Measurements from ENCODE around the gene ZNHIT2.

Gene ZNHIT2

GRCh38 chr11:65131417-65131776 is 13.9 kb upstream of the ZNHIT2 start:
- Histone ChIP-seq H3K9ac (peak overlapping the region; percentile 88 to 100 (median 96); a peak in 20 of 22 replicates), H3K9me3 (replicated peaks in 1 of 11) (no peaks in the 10 kb centered on the region), H3K4me1 (peaks cover 35 to 63% (median 55%) of the 10 kb centered on the region in 10 experiments), H3K36me3 (peaks cover 53 to 63% (median 58%) of the 10 kb centered on the region in 11 experiments), H3K4me3 (peak overlapping the region in 6 of 10 experiments; percentile 22 to 98 (median 90); a peak in 8 of 20 replicates), H3K27ac (peak overlapping the region in 6 of 11 experiments; percentile 96 to 98 (median 97); a peak in 11 of 22 replicates), H3K4me2 (peak overlapping the region; percentile 86 to 100 (median 97); a peak in 21 of 22 replicates), H4K20me1 (peaks cover 29 to 74% (median 49%) of the 10 kb centered on the region in 11 experiments; a peak in 20 of 22 replicates), H3K27me3 (no peaks in the 10 kb centered on the region)
- no peak for TF ChIP-seq Cebpa-rat (IDR thresholded peaks at IDR 0.05)

- H3K27ac ChIP-seq: peak overlapping the region in 5 of 11 experiments; percentile 12 to 98 (median 96); a peak in 8 of 22 replicates
- peaks cover 29 to 76% (median 49%) of the 10 kb centered on the region in 11 experiments; a peak in 20 of 22 replicates for H4K20me1 ChIP-seq
- peaks cover 33 to 57% (median 50%) of the 10 kb centered on the region in 10 experiments for H3K4me1 ChIP-seq
- no peaks in the 10 kb centered on the region for H3K27me3 ChIP-seq
- peak overlapping the region; percentile 88 to 100 (median 96); a peak in 18 of 22 replicates for H3K9ac ChIP-seq
- H3K36me3 ChIP-seq: peaks cover 58 to 69% (median 63%) of the 10 kb centered on the region in 11 experiments
- no peak for TF ChIP-seq Cebpa-rat (IDR thresholded peaks at IDR 0.05)
- H3K9me3 ChIP-seq (replicated peaks in 1 of 11): no peaks in the 10 kb centered on the region
- peak overlapping the region in 4 of 10 experiments; percentile 22 to 92 (median 89); a peak in 8 of 20 replicates for H3K4me3 ChIP-seq
- peak overlapping the region in 10 of 11 experiments; percentile 86 to 100 (median 97); a peak in 19 of 22 replicates for H3K4me2 ChIP-seq
Measured at GRCh38 chr11:65130631-65131416, 13.3 kb upstream of the ZNHIT2 start.

DNA sequence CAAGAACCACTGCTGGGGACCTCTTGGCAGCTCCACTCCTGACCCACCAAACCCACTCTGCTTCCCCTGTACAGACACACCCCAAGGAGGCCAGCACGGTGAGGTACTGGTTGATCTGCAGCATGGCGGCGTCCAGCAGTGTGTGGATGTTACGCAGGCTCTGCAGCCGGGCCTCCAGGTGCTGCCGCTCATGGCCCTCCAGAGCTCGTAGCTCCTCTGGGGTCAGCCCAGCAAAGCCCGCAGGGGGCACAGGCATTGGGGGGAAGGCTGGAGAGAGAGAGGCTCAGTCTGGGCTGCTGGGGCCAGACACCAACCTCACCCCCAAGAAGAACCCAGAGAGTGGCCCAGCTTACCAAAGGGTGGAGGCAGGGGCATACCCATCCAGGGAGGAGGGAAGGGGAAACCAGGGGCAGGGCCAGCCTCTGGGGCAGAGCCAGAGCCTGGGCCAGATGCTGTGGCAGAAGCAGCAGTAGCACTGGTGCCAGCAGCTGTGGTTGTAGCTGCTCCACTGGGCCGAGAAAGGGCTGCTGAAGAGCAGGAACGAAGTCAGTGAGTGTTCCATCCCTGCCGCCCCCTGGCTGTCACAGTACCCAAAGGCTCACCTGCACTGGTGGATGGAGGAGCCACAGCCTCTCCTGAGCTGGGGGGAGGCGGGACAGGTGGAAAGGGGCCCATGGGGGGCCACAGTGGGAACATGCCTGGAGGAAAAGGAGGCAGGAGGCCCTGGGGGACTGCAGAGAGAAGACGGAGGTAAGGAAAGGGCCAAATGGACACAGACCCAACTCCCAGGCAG is 12.3 kb upstream of the ZNHIT2 start:
- peak overlapping the region in 1 of 10 experiments; percentile 34; a peak in 1 of 20 replicates for H3K4me3 ChIP-seq
- H3K27ac ChIP-seq: peak overlapping the region in 5 of 11 experiments; percentile 13 to 50 (median 29); a peak in 8 of 22 replicates
- H3K27me3 ChIP-seq: no peaks in the 10 kb centered on the region
- peaks cover 66 to 79% (median 73%) of the 10 kb centered on the region in 11 experiments for H3K36me3 ChIP-seq
- no peak for TF ChIP-seq Cebpa-rat (IDR thresholded peaks at IDR 0.05)
- no peaks in the 10 kb centered on the region for H3K9me3 ChIP-seq (replicated peaks in 1 of 11)
- H3K4me2 ChIP-seq: peak overlapping the region in 7 of 11 experiments; percentile 44 to 100 (median 86); a peak in 14 of 22 replicates
- H4K20me1 ChIP-seq: peaks cover 29 to 81% (median 49%) of the 10 kb centered on the region in 11 experiments; a peak in 20 of 22 replicates
- H3K4me1 ChIP-seq: peaks cover 26 to 49% (median 43%) of the 10 kb centered on the region in 10 experiments
- peak overlapping the region in 7 of 11 experiments; percentile 26 to 61 (median 48); a peak in 14 of 22 replicates for H3K9ac ChIP-seq

DNA sequence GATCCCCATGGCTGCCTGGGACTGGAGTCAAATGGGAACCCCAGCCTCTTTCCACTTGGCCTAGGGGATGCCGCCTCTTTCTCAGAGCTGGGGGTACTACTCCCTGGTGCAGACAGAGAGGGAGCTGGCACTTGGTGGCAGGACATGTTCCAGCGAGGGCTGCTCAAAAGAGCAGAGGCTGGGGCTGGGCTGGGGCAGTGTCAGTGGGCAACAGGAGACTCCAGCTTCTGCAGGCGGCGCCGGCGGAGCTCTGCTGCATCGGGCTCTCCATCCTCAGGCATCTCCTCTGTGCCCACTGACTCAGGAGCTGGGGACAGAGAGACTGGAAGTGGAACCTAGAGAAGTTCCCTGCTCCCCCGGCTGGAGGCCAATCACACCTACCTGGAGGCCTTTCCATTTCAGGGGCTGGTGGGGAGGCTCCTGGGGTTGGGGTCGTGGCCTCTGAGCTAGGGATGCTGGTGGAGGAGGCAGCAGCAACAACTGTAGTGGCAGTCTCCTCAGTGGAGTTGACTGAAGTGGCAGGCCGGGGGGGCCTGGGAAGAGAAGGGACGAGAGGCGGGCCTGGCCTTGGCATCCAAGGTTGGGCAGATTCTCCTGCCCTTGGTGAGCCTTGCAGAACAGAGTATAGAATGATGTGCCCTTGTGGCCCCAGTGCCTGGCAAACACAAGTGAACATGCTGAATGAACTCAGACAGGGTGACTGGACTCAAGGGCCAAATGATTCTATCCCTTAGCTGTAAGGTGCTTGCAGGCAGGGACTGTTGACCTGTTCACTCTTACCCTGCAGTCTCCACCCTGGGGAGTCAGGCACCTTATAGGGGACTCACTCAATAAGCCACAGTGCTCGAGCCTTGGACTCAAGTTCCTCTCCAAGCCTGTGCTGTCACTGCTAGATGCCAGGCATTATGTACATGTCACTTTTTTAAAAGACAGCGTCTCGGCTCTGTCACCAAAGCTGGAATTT is 11.0 kb upstream of the ZNHIT2 start:
- Histone ChIP-seq H4K20me1 (peaks cover 29 to 79% (median 46%) of the 10 kb centered on the region in 11 experiments; a peak in 20 of 22 replicates), H3K4me2 (peak overlapping the region in 1 of 11 experiments; percentile 100; a peak in 1 of 22 replicates), H3K9me3 (replicated peaks in 1 of 11) (no peaks in the 10 kb centered on the region), H3K27me3 (no peaks in the 10 kb centered on the region), H3K9ac (peak overlapping the region in 3 of 11 experiments; percentile 46 to 61 (median 57); a peak in 3 of 22 replicates), H3K27ac (no peak overlapping the region; a peak in 1 of 22 replicates), H3K4me1 (peaks cover 31 to 63% (median 47%) of the 10 kb centered on the region in 10 experiments), H3K4me3 (no peak overlapping the region), H3K36me3 (peaks cover 73 to 87% (median 83%) of the 10 kb centered on the region in 11 experiments)
- TF ChIP-seq Cebpa-rat (IDR thresholded peaks at IDR 0.05): no peak

DNA sequence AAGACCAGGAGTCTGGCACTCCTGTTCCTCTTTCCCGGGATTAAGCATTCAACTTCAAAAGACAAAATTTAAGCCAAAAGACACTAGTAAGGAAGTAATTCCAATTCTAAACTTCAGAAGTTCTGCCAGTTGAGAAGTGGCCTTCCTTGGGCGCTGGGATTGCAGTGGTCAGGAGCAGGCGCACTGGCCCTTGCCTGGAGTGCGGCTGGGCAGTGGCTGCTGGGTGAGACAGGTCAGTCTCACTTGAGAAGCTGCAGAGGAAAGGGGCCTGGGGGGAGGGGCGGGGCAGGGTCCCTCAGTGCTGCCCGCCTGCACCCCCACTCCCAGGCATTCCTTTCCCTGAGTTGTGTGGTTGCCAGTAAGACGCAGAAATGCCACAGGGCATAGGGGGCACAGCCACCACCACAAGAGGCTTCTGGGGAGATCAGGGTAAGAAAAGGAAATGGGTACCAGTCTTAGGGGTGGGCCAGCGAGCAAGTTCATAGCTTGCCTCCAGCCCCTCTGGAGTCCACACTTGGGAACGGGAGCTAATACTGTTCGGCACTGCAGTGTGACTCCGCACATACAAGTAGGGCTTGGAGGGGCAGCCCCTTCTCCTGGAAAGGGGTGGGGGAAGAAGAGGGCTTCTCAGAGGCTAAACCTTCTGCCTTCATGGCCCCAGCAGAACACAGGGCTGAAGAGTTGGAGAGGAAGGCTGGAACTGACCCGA is 10.1 kb upstream of the ZNHIT2 start:
- Histone ChIP-seq H4K20me1 (peaks cover 25 to 70% (median 45%) of the 10 kb centered on the region in 11 experiments; a peak in 20 of 22 replicates), H3K4me2 (no peak overlapping the region), H3K27ac (no peak overlapping the region), H3K36me3 (peaks cover 73 to 85% (median 82%) of the 10 kb centered on the region in 11 experiments), H3K27me3 (no peaks in the 10 kb centered on the region), H3K4me3 (no peak overlapping the region), H3K9ac (0 out of 22 replicates have a peak overlapping the region, but pooled peaks of 3 of the 11 experiments have one; percentile 18 to 32 (median 27)), H3K9me3 (replicated peaks in 1 of 11) (no peaks in the 10 kb centered on the region), H3K4me1 (peaks cover 31 to 63% (median 47%) of the 10 kb centered on the region in 10 experiments)
- TF ChIP-seq Cebpa-rat (IDR thresholded peaks at IDR 0.05): no peak

DNA sequence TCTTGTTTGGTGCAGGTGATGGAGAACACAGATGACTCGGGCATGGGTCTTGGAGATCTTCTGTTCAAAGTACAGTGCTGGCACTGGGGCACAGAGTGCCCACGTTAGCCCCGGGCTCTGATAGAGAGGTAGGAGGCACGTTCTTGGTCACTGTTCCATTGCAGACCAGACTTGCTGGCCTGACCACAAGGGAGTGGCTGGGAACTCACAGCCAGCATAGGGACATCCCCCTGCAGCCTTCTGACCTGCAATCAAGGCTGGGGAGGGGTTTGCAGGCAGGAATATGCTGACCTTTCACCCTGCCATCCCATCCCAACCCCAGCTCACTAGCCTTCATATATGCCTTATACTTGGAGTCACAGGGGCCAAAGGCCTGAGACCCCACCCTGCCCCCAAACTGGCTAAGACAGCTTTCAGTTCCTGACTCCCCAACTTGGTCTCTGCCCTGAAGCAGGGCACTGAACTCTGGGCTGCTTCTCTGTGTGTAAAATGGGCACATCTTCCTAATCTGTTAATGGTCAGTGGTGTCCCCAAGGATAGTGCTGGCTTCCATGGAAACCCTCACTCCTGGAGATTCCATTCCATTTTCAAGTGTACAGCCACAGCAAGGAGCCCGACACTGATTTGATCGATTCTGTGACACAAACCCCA is 9.2 kb upstream of the ZNHIT2 start:
- no peaks in the 10 kb centered on the region for H3K9me3 ChIP-seq (replicated peaks in 1 of 11)
- peaks cover 70 to 80% (median 76%) of the 10 kb centered on the region in 11 experiments for H3K36me3 ChIP-seq
- H3K27ac ChIP-seq: no peak overlapping the region
- H3K9ac ChIP-seq: peak overlapping the region in 6 of 11 experiments; percentile 3 to 32 (median 16); a peak in 3 of 22 replicates
- H3K4me2 ChIP-seq: no peak overlapping the region
- no peaks in the 10 kb centered on the region for H3K27me3 ChIP-seq
- H3K4me3 ChIP-seq: no peak overlapping the region
- no peak for TF ChIP-seq Cebpa-rat (IDR thresholded peaks at IDR 0.05)
- H3K4me1 ChIP-seq: peaks cover 22 to 56% (median 39%) of the 10 kb centered on the region in 10 experiments
- peaks cover 16 to 62% (median 36%) of the 10 kb centered on the region in 11 experiments; a peak in 20 of 22 replicates for H4K20me1 ChIP-seq

Measured in BLaER1 treated with 17β-estradiol and CSF1 and Interleukin-3, amounts not matched to agents 10 nM and 100 nM (cell line).